Type B pancreatic cell (in vitro differentiated cells): ENCODE measurements around the gene PCDHGA6. TPM values are rescaled to one million over a fixed set of nuclear protein-coding genes. Genes with fewer than 3 reads are reported as not detected.
"Not testable (repeated sequence)": the region's sequence is repeated elsewhere in the genome, so short reads cannot be mapped to it uniquely, and the experiment has no call there.

Source experiments
- DNase-seq: peaks from one replicate; pipeline ENCODE4 v3.0.0; 2021; ENCODE audit warnings: mixed read lengths; ENCODE audit not compliant: unreplicated experiment; ENCODE audit errors: extremely low spot score
- H3K27ac Mint-ChIP-seq: 2 replicates; pipeline ENCODE4 v1.8.0; 2021; ENCODE audit warnings: mild to moderate bottlenecking, mixed read lengths
- H3K27me3 Mint-ChIP-seq: 2 replicates; pipeline ENCODE4 v1.8.0; 2021; ENCODE audit warnings: mixed read lengths
- H3K36me3 Mint-ChIP-seq: 2 replicates; pipeline ENCODE4 v1.8.0; 2021; ENCODE audit warnings: mixed read lengths
- H3K4me1 Mint-ChIP-seq: one replicate; pipeline ENCODE4 v1.8.0; 2021; ENCODE audit warnings: mixed read lengths; ENCODE audit not compliant: unreplicated experiment
- H3K4me3 Mint-ChIP-seq: 2 replicates; pipeline ENCODE4 v1.8.0; 2021; ENCODE audit warnings: mild to moderate bottlenecking, mixed read lengths
- H3K9me3 Mint-ChIP-seq: 2 replicates; pipeline ENCODE4 v1.8.0; 2021; ENCODE audit warnings: mixed read lengths
- CTCF ChIP-seq: fragments of 200-600 bp; sonication (generic); conservative IDR thresholded peaks from 2 replicates; pipeline ENCODE4 v1.5.0; 2021; ENCODE audit warnings: antibody characterized with exemption, mild to moderate bottlenecking
- total RNA-seq: library from RNA; stranded (reverse); gene quantifications from 2 replicates; pipeline ENCODE4 v1.2.1, GENCODE V29; 2021; ENCODE audit warnings: low replicate concordance

PCDHGA6 gene
- total RNA-seq, 1 donor from 2014 or later, result 0.41 TPM

DNA sequence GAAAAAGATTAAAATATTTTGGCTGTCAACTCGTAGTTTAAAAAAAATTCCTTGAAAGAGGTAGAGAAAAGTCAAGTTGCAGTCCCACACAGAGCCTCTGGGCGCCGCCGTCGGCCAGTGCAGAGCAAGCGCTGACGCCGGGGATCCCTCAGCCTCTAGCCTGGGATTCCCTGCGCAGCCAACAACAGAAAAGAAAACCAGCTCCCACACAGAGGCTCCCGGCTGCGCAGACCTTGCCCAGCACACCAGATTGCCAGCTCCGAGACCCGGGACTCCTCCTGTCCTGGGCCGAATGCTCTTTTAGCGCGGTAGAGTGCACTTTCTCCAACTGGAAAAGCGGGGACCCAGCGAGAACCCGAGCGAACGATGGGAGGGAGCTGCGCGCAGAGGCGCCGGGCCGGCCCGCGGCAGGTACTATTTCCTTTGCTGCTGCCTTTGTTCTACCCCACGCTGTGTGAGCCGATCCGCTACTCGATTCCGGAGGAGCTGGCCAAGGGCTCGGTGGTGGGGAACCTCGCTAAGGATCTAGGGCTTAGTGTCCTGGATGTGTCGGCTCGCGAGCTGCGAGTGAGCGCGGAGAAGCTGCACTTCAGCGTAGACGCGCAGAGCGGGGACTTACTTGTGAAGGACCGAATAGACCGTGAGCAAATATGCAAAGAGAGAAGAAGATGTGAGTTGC, 43.9 kb downstream of the PCDHGA6 start, which contains the start of gene PCDHGB7:
Gene PCDHGB7 (plus strand): TSS at position 184 of the 679 bp plus-strand sequence. CDS start 183 bp downstream, at position 367.
- peak; percentile 63 for TF ChIP-seq CTCF
- H3K9me3 Mint-ChIP-seq, result peaks cover 29% of the 10 kb centered on the region

DNA sequence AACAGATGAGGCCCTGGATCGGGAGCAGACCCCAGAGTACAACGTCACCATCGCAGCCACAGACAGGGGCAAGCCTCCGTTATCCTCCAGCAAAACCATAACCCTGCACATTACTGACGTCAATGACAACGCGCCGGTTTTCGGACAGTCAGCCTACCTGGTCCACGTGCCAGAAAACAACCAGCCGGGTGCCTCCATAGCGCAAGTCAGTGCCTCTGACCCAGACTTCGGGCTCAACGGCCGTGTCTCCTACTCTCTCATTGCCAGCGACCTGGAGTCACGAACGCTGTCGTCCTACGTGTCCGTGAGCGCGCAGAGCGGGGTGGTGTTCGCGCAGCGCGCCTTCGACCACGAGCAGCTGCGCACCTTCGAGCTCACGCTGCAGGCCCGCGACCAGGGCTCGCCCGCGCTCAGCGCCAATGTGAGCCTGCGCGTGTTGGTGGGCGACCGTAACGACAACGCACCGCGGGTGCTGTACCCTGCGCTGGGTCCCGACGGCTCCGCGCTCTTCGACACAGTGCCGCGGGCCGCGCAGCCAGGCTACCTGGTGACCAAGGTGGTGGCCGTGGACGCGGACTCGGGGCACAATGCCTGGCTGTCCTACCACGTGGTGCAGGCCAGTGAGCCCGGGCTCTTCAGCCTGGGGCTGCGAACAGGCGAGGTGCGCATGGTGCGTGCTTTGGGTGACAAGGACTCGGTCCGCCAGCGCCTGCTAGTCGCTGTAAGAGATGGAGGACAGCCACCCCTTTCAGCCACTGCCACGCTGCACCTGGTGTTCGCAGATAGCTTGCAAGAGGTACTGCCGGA, 45.6 kb downstream of the PCDHGA6 start:
- H3K27me3 Mint-ChIP-seq, result peaks cover 2% of the 10 kb centered on the region
- H3K27ac Mint-ChIP-seq, result no peak overlapping the region
- DNase-seq, result no peak
- H3K4me3 Mint-ChIP-seq, result no peak overlapping the region
- H3K36me3 Mint-ChIP-seq, result peaks cover 63% of the 10 kb centered on the region
- TF ChIP-seq CTCF, result no peak
- peaks cover 23% of the 10 kb centered on the region for H3K9me3 Mint-ChIP-seq
- no peaks in the 10 kb centered on the region for H3K4me1 Mint-ChIP-seq

More for the DNA sequence above, 43.9 kb downstream of the PCDHGA6 start, which contains the start of gene PCDHGB7:
- DNase-seq, H3K4me1 Mint-ChIP-seq, H3K27me3 Mint-ChIP-seq: not testable (repeated sequence)
- Mint-ChIP-seq H3K36me3 (peaks cover 74% of the 10 kb centered on the region), H3K4me3 (peak within 1 kb of the TSS; percentile 85), H3K27ac (peak within 1 kb of the TSS; percentile 23)

- H3K27me3 Mint-ChIP-seq, result peaks cover 2% of the 10 kb centered on the region
- no peaks in the 10 kb centered on the region for H3K4me1 Mint-ChIP-seq
- H3K27ac Mint-ChIP-seq, result peak within 1 kb of the TSS; percentile 74
- TF ChIP-seq CTCF, result no peak
- DNase-seq, result no peak
- peaks cover 61% of the 10 kb centered on the region for H3K36me3 Mint-ChIP-seq
- peak within 1 kb of the TSS; percentile 83 for H3K4me3 Mint-ChIP-seq
- peaks cover 31% of the 10 kb centered on the region for H3K9me3 Mint-ChIP-seq
Observed at GRCh38 chr5:141420855-141421488, 47.3 kb downstream of the PCDHGA6 start, which contains the start of gene PCDHGA11. Gene PCDHGA11 (plus strand): TSS chr5:141421051. CDS start chr5:141421228, 177 bp downstream.

GRCh38 chr5:141421489-141421855, 47.8 kb downstream of the PCDHGA6 start:
- Mint-ChIP-seq H3K4me1 (no peaks in the 10 kb centered on the region), H3K27me3 (peaks cover 2% of the 10 kb centered on the region), H3K9me3 (peaks cover 31% of the 10 kb centered on the region), H3K27ac (no peak overlapping the region), H3K4me3 (peak overlapping the region; percentile 83), H3K36me3 (peaks cover 56% of the 10 kb centered on the region)
- no peak for TF ChIP-seq CTCF
- no peak for DNase-seq

- Mint-ChIP-seq H3K27ac (no peak overlapping the region), H3K27me3 (peaks cover 2% of the 10 kb centered on the region), H3K36me3 (peaks cover 53% of the 10 kb centered on the region), H3K4me1 (no peaks in the 10 kb centered on the region), H3K9me3 (peaks cover 35% of the 10 kb centered on the region), H3K4me3 (no peak overlapping the region)
- no peak for TF ChIP-seq CTCF
- no peak for DNase-seq
Observed at GRCh38 chr5:141422742-141423291, 49.1 kb downstream of the PCDHGA6 start.
